Raji (cell line): ENCODE measurements around the gene NXPE1.

Experiments used
- POLR2A ChIP-seq: IDR thresholded peaks from 2 replicates; pipeline ENCODE4 v1.6.1; 2011; ENCODE audit warnings: low read depth, low read length, control low read depth; ENCODE audit not compliant: insufficient read depth

The NXPE1 gene

GRCh38 chr11:114479331-114479730, 80.3 kb downstream of the NXPE1 start:
- no peak for TF ChIP-seq POLR2A

- TF ChIP-seq POLR2A = no peak
These were observed 80.9 kb downstream of the NXPE1 start for GRCh38 chr11:114478768-114479167.

- TF ChIP-seq POLR2A = no peak
These were observed 81.7 kb downstream of the NXPE1 start for GRCh38 chr11:114478001-114478410.

- no peak for TF ChIP-seq POLR2A
These were observed 87.0 kb downstream of the NXPE1 start for GRCh38 chr11:114472661-114473060.
